Measurements from ENCODE around the gene NADSYN1. TPM values are rescaled to one million over a fixed set of nuclear protein-coding genes. Genes with fewer than 3 reads are reported as not detected.

NADSYN1 gene
- total RNA-seq, 6 experiments from 2014 or later, result 39.3 to 48.0 (median 46.7) TPM

GRCh38 chr11:71443736-71444445 lies 9.1 kb upstream of the NADSYN1 start:
- TF ChIP-seq CTCF (IDR thresholded peaks at IDR 0.05), result no peak
- DNase-seq, result no peak
- Mint-ChIP-seq H3K27me3 (ENCODE audit: insufficient read depth) (0 out of 2 replicates have a peak, but pooled peaks cover 2% of the 10 kb centered on the region), H3K4me1 (ENCODE audit: low read depth) (peaks cover 11% of the 10 kb centered on the region), H3K9me3 (peaks cover 4% of the 10 kb centered on the region), H3K27ac (no peak overlapping the region), H3K36me3 (ENCODE audit: low read depth) (peaks cover 24% of the 10 kb centered on the region), H3K4me3 (no peak overlapping the region)

- no peak for TF ChIP-seq CTCF (IDR thresholded peaks at IDR 0.05)
- peaks cover 4% of the 10 kb centered on the region for H3K9me3 Mint-ChIP-seq
- H3K27me3 Mint-ChIP-seq (ENCODE audit: insufficient read depth), result 0 out of 2 replicates have a peak, but pooled peaks cover 2% of the 10 kb centered on the region
- peaks cover 24% of the 10 kb centered on the region for H3K36me3 Mint-ChIP-seq (ENCODE audit: low read depth)
- no peak overlapping the region for H3K4me3 Mint-ChIP-seq
- H3K27ac Mint-ChIP-seq, result no peak overlapping the region
- no peak for DNase-seq
- H3K4me1 Mint-ChIP-seq (ENCODE audit: low read depth), result peaks cover 20% of the 10 kb centered on the region
These were observed 8.2 kb upstream of the NADSYN1 start for GRCh38 chr11:71444811-71445210.

GRCh38 chr11:71446150-71446549 lies 6.9 kb upstream of the NADSYN1 start:
- DNase-seq, result no peak
- Mint-ChIP-seq H3K9me3 (peaks cover 4% of the 10 kb centered on the region), H3K27me3 (ENCODE audit: insufficient read depth) (0 out of 2 replicates have a peak, but pooled peaks cover 2% of the 10 kb centered on the region), H3K4me3 (no peak overlapping the region), H3K4me1 (ENCODE audit: low read depth) (peaks cover 29% of the 10 kb centered on the region), H3K27ac (no peak overlapping the region), H3K36me3 (ENCODE audit: low read depth) (peaks cover 21% of the 10 kb centered on the region)
- no peak for TF ChIP-seq CTCF (IDR thresholded peaks at IDR 0.05)

GRCh38 chr11:71446942-71447688 lies 5.9 kb upstream of the NADSYN1 start:
- Mint-ChIP-seq H3K27me3 (ENCODE audit: insufficient read depth) (0 out of 2 replicates have a peak, but pooled peaks cover 2% of the 10 kb centered on the region), H3K4me1 (ENCODE audit: low read depth) (peaks cover 34% of the 10 kb centered on the region), H3K4me3 (peak overlapping the region; percentile 95), H3K27ac (peak overlapping the region; percentile 77), H3K36me3 (ENCODE audit: low read depth) (peaks cover 20% of the 10 kb centered on the region), H3K9me3 (peaks cover 4% of the 10 kb centered on the region)
- no peak for TF ChIP-seq CTCF (IDR thresholded peaks at IDR 0.05)
- DNase-seq, result peak; percentile 68

GRCh38 chr11:71447791-71448256 lies 5.2 kb upstream of the NADSYN1 start:
- DNase-seq, result no peak
- Mint-ChIP-seq H3K36me3 (ENCODE audit: low read depth) (peaks cover 20% of the 10 kb centered on the region), H3K4me1 (ENCODE audit: low read depth) (peaks cover 38% of the 10 kb centered on the region), H3K27ac (peak overlapping the region; percentile 77), H3K27me3 (ENCODE audit: insufficient read depth) (no peaks in the 10 kb centered on the region), H3K4me3 (peak overlapping the region; percentile 95), H3K9me3 (peaks cover 4% of the 10 kb centered on the region)
- no peak for TF ChIP-seq CTCF (IDR thresholded peaks at IDR 0.05)
